ENCODE measurements around the gene TLE5.
A peak's percentile ranks its signal among the peaks of the same experiment; 100 is the strongest.
"Not testable (repeated sequence)": the region's sequence is repeated elsewhere in the genome, so short reads cannot be mapped to it uniquely, and the experiment has no call there.

The TLE5 gene

DNA sequence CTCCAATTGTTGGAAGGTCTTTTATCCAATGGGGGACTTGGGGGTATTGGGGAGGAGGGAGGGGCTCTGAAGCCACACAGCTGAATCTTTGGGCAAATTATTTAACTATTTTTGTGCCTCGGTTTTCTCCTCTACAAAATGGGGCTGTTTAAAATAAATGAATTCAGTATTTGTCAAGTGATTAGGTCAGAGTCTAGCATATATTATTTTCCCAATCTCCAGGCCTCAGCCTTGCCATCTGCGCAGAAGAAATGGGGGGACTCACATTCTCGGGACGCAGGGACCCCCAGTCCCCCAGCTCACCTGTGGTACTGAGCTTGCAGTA lies 1.5 kb downstream of the TLE5 start:
- DNase-seq, result no peak

DNA sequence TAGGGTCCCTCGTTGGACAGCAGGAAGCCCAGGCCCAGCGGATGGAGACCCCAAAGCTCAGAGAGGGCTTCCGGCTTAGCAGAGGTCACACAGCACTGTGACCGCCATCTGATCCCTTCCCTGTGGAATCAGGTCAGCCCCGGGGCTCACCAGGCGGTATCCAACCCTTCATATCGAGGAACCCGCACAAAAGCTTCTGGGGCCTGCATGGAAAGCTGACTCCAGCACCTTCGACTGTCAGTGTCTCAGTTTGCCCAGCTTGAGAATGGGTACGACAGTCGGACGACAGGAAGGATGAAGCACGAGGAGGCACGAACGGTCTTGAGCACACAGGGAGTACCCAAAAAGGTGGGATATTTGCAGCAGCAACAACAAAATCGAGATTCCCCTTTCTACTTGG lies 2.6 kb downstream of the TLE5 start:
- no peak for DNase-seq

DNA sequence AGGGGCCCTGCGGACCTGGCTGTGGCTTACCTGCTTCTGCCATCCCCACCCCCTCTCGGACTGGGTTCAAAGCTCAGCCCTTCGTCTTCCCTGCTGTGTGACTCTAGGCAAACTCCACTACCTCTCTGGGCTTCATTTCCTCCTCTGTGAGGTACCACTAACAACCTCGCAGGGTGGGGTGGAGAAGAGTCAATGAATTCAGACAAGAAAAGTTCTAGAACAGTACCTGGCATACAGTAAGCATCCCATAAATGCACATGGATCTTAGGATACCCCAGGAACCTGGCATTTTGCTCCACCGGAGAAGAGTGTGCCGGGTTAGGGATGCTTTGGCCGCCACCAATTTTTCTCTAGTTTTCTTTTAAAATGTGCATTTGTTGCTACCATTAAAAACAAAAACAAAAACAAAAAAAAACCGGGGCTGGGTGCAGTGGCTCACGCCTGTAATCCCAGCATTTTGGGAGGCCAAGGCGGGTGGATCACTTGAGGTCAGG lies 3.4 kb downstream of the TLE5 start:
- no peak for DNase-seq

DNA sequence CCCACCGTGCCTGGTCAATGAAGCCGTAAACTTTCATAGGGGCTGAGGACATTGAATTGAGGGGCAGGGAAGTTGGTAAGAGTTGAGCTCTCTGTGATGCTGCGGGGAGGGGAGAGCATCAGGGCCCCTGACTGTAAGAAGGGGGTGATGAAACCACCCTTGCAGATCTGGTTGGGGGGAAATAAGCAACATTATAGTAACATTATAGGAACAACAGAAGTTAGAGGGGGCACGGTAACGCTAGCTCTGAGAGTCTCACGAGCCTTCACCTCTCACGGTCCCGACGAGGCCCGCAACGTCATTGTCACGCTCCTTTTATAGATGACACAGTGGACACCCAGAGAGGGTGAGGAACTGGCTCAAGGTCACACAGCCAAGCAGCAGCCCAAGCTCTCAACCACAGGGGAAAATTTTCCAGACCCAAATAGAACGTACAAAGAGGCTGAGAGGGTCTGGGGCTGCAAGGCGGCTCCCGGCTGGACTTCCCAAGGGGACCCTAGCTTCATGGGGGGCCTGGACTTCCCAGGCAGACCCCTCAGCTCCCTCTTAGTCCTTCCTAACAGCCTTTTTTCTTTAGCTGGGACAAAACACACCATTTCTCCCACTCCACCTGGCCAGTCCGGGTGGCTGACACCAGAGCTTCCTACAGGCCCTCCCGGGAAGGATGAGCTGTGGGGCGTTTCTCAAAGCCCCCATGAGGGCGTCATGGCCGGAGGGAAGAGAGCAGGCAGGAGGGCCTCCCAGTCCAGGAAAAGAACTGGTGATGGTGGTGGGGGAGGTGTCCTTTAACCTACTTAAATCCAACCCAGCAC lies 4.1 kb downstream of the TLE5 start:
- DNase-seq, result no peak

DNA sequence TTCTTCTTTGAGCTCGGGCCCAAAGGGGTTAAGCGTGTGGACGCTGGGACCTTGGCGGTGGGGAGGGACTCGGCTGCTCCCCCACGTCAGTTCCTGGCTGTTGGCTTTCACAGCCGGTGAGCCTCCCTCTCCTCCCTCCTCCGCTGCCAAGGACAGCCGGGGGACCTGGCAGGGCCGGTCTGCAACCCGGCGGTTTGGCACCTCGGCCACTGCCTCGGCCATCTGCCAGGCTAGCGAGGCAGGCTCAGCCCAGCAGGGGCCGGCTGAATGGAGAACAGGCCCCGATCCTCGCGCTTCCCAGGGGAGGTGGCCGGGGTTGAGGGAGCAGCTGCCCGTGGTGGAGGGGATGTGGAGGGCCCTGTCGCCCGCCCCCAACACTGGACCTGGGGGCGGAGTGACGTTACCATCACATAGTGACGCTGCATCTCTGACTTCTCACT lies 5.0 kb downstream of the TLE5 start:
- no peak for DNase-seq

DNA sequence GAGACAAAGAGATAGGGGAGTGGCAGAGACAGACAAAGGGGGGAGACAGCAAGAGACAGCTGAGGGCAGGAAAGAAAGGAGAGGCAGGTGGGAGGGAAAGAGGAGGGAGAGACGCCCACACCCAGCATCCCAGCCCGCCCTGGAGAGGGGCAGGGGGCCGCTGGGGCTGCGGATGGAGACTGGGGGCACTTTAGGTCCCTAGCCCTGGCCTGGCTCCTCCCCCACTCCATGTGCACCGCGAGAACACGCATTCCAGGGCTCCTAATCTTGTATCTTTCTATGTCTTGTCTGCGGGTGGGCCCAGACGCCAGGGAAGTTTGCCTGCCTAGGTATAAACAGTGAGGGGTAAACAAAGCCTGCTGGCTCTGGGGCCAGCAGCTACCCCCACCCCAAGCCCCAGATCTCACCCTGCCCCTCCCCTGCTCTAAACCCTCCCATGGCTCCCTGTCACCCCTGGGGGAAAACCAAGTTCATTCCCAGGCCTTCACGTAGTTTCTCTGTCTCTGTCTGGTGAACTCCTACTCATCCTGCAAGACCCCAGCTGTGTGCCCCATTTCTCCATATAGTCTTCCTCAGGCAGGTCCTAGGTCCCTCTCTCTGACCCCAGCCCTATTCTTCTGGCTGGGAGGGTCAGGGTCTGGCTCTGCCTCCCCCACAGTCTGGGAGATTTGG lies 5.7 kb downstream of the TLE5 start:
- DNase-seq, result no peak

DNA sequence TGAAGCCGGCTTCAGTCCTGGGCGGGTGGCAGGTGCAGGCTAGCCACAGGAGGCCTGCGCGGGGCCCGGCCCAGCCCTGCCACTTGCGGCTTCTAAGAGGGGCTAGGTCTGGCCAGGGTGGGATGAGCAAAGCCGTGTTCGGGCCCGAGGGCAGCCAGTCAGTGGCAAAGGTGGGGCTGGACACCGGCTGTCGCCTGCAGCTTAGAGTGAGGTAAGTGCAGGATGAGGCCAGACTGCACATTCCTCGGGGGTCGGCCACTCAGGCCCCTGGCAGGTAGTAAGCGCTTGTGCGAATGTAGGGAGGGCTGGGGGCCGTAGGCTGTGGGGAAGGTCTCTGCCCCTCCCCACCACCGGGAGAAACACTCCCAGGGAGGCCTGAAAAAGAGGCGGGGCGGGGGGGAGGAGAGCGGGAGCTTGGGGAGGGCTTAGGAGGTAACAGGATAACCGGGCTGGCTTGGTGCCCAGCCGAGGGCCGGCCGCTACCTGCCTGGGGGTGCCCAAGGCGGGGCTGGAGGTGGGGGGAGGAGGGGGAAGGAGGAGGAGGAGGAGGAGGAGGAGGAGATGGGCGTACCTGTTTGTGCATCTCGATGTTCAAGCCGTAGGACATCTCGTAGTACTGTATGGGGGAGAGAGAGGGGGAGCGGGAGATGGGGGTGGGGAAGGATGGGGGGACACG lies 6.4 kb downstream of the TLE5 start:
- no peak for DNase-seq

DNA sequence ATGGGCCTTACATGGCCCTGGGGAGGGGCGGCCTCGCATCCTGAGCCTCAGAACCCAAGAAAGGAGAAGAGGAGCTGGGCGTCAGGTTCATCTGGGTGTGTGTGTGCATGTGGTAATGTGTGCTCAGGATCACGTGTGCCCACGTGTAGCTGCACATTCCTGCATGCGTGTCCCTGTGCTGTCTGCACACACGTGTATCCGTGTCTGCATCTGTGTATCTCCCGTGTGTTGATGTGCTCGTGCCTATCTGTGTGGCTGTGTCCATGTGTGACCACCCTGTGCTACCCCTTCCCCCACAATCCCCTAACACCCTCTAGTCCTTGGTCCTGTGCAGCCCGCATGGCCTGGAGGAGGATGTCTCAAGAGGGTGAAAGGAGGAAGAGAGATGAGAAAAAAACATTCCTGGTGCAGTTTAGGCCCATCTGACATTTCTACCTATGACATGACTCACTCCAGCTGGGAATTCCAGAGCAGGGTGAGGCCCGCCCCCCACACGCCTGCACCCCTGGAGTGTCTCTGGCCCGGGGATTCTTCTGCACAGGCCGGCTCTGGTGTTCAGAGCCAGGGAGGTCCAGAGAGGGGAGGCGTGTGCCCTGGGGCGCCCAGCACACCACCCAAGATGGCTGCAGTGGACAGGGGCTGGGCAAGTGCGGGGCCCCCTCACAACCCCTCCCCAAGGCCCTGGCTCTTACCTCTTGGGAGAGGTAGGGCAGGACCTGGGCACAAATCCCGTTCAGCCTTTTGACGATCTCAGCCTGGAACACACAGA lies 7.1 kb downstream of the TLE5 start:
- DNase-seq, result no peak

DNA sequence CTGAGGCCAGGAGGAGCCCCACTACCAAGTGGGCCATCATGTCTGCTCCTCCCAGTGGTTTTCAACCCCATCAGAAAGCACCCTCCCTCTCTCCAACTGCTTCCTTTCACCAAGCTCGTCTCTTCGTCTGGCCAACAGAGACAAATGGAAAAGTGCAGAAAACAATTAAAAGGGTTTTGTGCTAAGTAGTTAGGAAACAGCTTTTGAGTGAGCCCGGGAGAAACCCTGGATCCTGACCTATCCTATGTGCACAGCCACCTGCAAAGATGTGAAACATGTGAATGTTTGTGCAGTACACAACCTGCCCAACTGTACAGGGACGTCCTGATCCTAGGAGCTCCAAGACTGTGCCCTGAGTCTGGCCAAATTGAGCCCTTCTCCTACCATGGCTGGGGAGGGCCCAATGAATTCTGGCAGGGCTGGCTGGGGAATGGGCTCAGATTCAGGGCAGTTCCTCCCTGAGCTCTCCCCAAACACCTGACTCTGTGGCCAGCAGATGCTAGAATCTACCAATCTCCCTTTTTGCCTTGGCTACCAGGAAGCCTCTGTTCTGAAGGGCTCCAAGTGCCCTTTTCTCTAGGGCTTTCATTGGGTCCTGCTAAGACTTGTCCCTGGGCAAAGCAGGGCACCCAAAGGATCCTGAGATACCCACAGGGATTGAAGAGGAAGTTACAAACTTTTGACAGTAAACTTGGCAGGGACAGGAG lies 7.9 kb downstream of the TLE5 start:
- no peak for DNase-seq

DNA sequence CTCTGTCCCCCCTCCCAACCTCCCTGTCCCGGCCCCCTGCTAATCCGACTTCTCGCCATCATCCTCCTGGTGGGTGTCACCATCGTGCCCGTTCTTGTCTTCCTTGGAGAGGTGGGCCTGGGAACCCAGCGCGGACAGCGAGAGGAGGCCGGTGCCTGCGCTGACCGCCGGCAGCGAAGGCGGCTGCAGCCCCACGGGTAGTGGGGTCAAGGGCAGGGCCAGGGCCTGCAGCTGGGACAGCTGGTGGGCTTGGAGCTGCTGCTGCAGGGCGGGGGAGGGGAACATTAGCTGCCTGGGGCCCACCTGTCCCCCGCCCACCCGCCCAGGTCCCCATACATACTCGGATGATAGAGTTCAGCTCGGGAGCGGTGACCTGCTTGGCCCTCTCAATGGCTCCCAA lies 8.5 kb downstream of the TLE5 start:
- no peak for DNase-seq

DNA sequence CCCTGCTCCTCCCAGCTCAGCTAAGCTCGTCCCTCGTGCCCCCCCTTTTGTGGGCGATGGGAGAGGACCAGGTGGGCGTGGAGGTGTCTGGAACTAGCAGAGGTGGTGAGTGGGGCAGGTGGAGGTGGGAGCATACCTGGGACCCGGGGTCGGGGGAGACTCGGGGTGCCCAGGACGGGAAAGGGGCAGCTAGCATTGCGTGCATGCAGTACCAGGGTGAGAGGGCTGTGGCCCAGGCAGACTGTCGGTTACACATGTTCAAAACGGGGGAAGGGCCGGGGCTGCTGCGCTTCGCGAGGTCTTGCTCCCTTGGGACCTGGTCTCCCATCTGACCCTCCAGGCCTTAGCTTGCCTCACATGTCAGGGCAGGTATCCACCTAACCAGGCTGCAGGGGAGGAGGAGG lies 9.1 kb downstream of the TLE5 start:
- DNase-seq, result no peak

DNA sequence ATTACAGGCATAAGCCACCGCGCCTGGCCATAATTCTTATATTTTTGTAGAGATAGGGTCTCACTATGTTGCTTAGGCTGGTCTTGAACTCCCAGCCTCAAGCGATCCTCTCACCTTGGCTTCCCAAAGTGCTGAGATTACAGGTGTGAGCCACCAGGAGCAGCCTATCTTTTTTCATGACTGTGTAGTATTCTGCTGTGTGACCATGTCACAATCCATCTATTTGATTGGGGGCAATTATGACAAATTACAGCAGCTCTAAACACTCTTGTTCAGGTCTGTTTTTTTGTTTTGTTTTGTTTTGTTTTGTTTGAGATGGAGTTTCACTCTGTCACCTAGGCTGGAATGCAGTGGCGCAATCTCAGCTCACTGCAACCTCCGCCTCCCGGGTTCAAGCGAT lies 12.3 kb downstream of the TLE5 start:
- not testable (repeated sequence) for DNase-seq

DNA sequence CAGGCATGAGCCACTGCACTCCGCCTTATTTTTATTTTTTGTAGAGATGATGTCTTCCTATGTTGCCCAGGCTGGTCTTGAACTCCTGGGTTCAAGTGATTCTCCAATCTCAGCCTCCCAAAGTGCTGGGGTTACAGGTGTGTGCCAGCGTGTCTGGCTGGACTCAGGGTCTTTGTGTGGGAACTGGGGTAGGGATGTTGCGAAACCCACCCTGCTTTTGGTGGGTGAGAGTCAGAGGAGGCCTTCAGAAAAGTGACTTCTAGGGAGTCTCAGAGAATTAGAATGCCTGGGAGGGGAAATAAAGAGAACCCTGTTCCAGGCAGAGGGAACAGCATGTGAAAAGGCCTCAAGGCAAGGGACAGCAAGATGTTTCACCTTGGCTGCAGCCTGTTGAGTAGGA lies 13.2 kb downstream of the TLE5 start:
- no peak for DNase-seq

DNA sequence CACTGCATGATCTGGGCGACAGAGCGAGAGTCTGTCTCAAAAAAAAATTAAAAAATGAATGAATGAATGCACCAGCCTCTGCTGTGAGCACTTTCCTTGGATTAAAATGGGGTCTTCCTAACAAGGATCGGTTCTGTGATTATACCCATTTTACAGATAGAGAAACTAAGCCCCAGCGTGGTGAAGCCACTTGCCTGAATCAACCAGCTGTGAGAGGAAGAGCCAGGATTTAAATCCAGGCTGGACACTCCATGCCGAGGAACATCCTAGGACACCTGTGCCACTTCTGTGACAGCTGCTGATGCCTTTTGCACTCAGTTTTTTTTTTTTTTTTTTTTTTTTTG lies 14.1 kb downstream of the TLE5 start:
- no peak for DNase-seq

DNA sequence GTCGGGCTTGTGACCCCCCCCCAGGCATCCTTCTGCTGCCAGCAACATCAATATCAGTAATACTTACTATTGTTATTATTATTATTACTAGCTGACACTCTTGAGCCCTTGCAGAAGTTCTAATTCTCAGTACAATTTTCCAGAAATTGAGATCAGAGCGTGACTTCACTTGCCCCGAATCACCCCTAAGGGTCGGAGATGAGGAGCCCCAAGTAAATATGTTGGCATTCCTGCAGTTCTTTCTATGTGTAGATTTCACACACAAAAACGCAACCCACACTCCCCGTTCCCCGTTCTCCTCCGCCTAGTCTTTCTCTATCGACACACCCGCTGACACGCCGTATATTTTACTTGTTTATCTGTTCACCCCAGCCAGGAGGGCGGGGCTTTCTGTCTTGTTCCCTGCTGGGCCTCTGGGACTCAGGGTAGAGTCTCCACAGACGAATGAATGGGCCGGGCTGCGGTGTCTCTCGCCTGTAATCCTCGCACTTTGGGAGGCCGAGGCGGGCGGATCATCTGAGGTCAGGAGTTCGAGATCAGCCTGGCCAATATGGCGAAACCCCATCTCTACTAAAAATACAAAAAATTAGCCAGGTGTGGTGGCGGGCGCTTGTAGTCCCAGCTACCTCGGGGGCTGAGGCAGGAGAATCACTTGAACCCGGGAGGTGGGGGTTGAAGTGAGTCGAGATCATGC lies 14.7 kb downstream of the TLE5 start:
- peak; percentile 53 for DNase-seq

DNA sequence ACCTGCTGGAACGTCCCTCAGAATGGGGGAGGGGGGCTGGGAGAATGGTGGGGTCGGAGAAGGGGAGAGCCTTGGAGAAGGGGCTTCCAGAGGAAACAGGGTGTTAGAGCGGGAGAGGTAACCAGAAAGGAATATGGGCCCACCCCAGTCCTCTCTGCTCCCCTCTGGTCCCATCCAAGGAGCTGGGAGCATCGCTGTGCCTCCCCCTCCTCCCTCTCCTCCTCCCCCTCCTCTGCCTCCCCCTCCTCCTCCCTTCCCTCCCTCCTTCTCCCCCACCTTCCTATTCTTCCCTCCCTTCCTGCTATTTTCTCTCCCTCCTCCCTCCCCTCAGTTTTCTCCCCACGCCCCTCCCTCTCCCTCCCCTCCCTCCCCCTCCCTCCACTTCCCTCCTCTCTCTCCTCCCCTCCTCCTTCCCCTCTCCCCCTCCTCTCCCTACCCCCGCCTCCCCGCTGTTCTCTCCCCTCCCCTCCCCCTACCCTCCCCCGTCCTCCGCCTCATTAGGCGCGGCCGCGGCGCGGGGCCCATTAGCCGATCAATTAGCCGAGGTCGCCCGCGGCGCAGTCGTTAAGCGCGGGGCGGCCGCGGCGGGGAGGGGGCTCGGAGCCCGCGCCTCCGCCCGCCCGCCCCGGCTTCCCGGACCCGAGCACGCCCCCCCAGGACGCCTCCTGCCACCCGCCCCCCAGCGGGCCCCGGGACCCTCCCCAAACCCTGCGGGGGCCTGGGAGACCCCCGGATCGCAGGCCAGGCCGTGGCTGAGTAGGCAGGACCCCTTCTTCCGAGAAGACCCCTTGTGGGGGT lies 15.4 kb downstream of the TLE5 start:
- no peak for DNase-seq

DNA sequence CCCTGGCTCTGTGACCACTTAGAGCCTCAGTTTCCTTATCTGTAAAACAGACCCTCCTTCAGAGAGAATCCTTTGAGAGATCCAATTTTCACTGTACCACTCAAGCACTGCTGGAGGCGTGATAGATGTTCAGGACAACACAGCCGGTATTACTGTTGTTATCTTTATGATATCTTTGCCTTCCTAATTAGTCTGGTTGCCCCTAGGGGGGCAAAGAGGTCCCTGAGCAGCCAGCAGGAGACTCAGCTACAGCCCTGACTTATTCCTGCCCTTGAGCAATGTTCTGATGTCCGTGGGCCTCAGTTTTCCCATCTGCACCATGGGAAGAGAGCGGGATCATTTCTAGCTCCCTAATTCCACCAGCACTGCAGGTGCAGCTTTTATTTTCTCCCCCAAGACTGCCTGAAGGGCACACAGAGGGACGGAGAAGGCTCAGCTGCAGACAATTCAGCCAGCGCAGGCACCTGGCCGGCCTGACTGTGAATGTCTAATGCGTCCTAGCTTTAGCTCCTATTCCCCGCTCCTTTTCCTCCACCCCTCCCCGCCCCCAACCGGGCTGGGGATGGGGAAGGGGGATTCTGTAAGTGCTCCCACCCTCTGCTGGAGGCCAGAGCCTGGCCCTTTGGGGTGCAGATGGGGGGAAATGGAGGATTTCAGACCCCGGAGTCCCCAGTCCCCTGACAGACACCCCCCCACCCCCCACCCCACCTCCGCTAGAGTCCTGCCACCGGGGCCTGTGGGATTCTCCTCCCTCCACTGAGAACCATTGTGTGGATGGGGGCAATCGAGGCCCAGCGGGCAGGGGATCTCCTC lies 16.2 kb downstream of the TLE5 start:
- no peak for DNase-seq

DNA sequence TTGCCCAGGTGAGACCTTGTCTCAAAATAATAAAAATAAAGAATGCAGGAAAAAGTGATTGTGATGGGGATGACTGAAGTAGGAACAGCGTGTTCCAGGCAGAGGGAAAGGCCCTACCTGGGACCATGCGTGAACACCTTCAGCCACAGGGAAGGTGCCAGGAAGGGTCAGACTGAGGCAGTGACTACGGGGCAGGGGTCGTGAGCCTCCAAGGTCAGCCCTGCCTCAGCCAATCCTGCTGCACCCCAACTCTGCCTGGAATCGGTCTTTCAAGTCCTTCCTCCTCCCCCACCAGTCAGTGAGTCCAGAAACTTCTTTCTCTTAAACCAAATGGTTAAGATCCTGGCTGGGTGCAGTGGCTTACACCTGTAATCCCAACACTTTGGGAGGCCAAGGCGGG lies 17.1 kb downstream of the TLE5 start:
- DNase-seq, result no peak

DNA sequence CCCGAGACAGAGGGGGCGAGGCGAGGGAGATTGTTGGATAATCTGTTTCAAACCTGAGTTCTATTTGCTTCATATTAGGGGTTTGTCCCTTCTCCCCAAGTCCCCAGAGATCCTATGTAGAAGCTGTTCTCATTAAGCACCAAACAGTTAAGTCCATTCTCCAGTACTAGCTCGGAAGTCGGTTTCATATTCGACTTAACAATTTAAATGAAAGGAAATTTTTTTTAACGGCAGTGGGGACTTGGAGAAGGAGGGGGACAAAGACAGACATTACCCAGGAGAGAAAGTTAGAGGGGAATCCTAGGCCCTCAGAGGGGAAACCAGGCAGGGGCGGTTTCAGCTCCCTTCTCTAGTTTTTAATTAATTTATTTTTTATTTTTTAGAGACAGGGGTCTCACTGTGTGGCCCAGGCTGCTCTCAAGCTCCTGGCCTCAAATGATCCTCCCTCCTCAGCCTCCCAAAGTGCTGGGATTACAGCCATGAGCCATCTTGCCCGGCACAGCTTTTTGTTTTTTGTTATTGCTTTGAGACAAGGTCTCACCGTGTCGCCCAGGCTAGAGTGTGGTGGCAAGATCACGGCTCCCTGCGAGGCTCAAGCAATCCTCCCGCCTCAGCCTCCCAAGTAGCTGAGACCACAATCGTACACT lies 19.6 kb downstream of the TLE5 start:
- DNase-seq, result no peak
